Prostate gland (tissue), 2 donors: ENCODE measurements around the gene HAO2. TPM values are rescaled to one million over a fixed set of nuclear protein-coding genes. Genes with fewer than 3 reads are reported as not detected.

ENCODE experiments used
- DNase-seq: peaks from one replicate; pipeline ENCODE4 v3.0.0-alpha.2; 2019; ENCODE audit warnings: low spot score
- H3K27ac ChIP-seq, 2 donors: fragments of 200-600 bp; sonication (generic); 2 replicates each; pipeline ENCODE4 v1.5.1; 2017 to 2019
- H3K27me3 ChIP-seq: fragments of 200-600 bp; sonication (generic); replicated peaks from 2 replicates; pipeline ENCODE4 v1.5.1; 2019; ENCODE audit not compliant: insufficient read depth
- H3K36me3 ChIP-seq, 2 donors: fragments of 200-600 bp; sonication (generic); 1 replicate in 1 of 2; 2 replicates in 1 of 2; pipeline versions ENCODE4 v1.5.1 to v1.8.1; 2017 to 2019
- H3K4me1 ChIP-seq: fragments of 200-600 bp; sonication (generic); replicated peaks from 2 replicates; pipeline ENCODE4 v1.5.1; 2019
- H3K4me3 ChIP-seq, 2 donors: fragments of 200-600 bp; sonication (generic); 2 replicates each; pipeline ENCODE4 v1.5.1; 2017 to 2019
- H3K9me3 ChIP-seq: fragments of 200-600 bp; sonication (generic); 2 replicates; pipeline ENCODE4 v1.5.1; 2017
- CTCF ChIP-seq, 4 experiments: fragments of 200-600 bp in 2 of 4; fragments of 450-650 bp in 2 of 4; sonication (generic) in 2 of 4; IDR thresholded peaks; 1 replicate in 3 of 4; 2 replicates in 1 of 4; pipeline ENCODE4 v1.5.1; 2016 to 2019; ENCODE audit warnings: antibody characterized with exemption in 4 of 4, mild to moderate bottlenecking in 2 of 4, moderate library complexity in 2 of 4
- POLR2A ChIP-seq: fragments of 450-650 bp; IDR thresholded peaks from one replicate; pipeline ENCODE4 v1.6.1; 2016; ENCODE audit warnings: antibody characterized with exemption, mild to moderate bottlenecking
- POLR2AphosphoS5 ChIP-seq: sonication (generic); formaldehyde crosslinking; IDR thresholded peaks from one replicate; pipeline ENCODE4 v1.6.1; 2017; ENCODE audit warnings: antibody characterized with exemption
- WGBS: methylation state at CpG from one replicate; pipeline ENCODE4 v1.1.5; 2018; 5-methylcytosine and 5-hydroxymethylcytosine counted together
- intact Hi-C: fragments of 100-400 bp; cut with DNase I; formaldehyde crosslinking; loops from one replicate; pipeline ENCODE4 v1.14.2; 2022
- total RNA-seq, 2 donors: library from RNA; depleted of rRNA; stranded (reverse); fragments of >200 nt; gene quantifications; one replicate each; pipeline ENCODE4 v1.1.0, GENCODE V29; 2016

The HAO2 gene
- total RNA-seq, 2 donors from 2014 or later = not detected

GRCh38 chr1:119387858-119388257, 19.3 kb downstream of the HAO2 start:
- intact Hi-C loops = no loop called here
- 44% methylated on average over 3 of the region's 3 CpGs for WGBS
- Histone ChIP-seq H3K4me3 (no peak overlapping the region), H3K9me3 (no peaks in the 10 kb centered on the region), H3K27ac (no peak overlapping the region), H3K4me1 (no peaks in the 10 kb centered on the region), H3K27me3 (no peaks in the 10 kb centered on the region), H3K36me3 (no peaks in the 10 kb centered on the region)
- no peak for DNase-seq
- no peak for TF ChIP-seq POLR2A
- TF ChIP-seq POLR2AphosphoS5 = no peak
- TF ChIP-seq CTCF (IDR thresholded peaks at IDR 0.05) = no peak

- Histone ChIP-seq H3K27ac (no peak overlapping the region), H3K27me3 (no peaks in the 10 kb centered on the region), H3K36me3 (no peaks in the 10 kb centered on the region), H3K4me3 (no peak overlapping the region), H3K9me3 (no peaks in the 10 kb centered on the region), H3K4me1 (no peaks in the 10 kb centered on the region)
- intact Hi-C loops = no loop called here
- no peak for TF ChIP-seq POLR2A
- TF ChIP-seq POLR2AphosphoS5 = no peak
- TF ChIP-seq CTCF (IDR thresholded peaks at IDR 0.05) = no peak
- DNase-seq = no peak
- 31% methylated on average over 1 of the region's 1 CpG for WGBS
These were observed 19.9 kb downstream of the HAO2 start for GRCh38 chr1:119388450-119388849.

GRCh38 chr1:119390526-119390925, 21.9 kb downstream of the HAO2 start:
- Histone ChIP-seq H3K36me3 (no peaks in the 10 kb centered on the region), H3K4me1 (no peaks in the 10 kb centered on the region), H3K4me3 (no peak overlapping the region), H3K9me3 (no peaks in the 10 kb centered on the region), H3K27ac (no peak overlapping the region), H3K27me3 (no peaks in the 10 kb centered on the region)
- no peak for DNase-seq
- TF ChIP-seq CTCF (IDR thresholded peaks at IDR 0.05) (no peak), POLR2A (no peak), POLR2AphosphoS5 (no peak)
- intact Hi-C loops = no loop called here

DNA sequence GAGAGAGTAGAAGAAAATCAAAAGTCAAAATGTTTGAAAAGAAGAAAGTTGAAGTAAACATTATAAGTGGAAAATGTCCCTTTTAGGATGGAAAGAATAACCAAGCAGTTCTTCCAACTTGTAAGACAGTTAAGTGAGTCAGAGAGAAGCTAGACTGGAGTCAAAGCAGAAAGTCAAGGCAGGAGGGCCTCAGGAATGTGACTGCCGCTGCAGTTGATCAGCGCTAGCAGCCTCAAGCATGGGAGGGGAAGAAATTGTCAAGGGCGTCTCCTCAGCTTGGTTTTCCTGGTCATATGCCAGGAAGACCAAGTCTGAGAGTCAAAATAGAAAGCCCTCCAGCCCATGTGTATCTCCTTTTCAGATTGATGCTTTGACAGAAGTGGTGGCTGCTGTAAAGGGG, 23.2 kb downstream of the HAO2 start:
- Histone ChIP-seq H3K4me1 (no peaks in the 10 kb centered on the region), H3K36me3 (no peaks in the 10 kb centered on the region), H3K9me3 (no peaks in the 10 kb centered on the region), H3K27ac (no peak overlapping the region), H3K4me3 (no peak overlapping the region), H3K27me3 (no peaks in the 10 kb centered on the region)
- TF ChIP-seq POLR2AphosphoS5 = no peak
- no peak for TF ChIP-seq POLR2A
- TF ChIP-seq CTCF (IDR thresholded peaks at IDR 0.05) = no peak
- no peak for DNase-seq
- WGBS = 92% methylated on average over 3 of the region's 3 CpGs
- intact Hi-C loops = no loop called here

DNA sequence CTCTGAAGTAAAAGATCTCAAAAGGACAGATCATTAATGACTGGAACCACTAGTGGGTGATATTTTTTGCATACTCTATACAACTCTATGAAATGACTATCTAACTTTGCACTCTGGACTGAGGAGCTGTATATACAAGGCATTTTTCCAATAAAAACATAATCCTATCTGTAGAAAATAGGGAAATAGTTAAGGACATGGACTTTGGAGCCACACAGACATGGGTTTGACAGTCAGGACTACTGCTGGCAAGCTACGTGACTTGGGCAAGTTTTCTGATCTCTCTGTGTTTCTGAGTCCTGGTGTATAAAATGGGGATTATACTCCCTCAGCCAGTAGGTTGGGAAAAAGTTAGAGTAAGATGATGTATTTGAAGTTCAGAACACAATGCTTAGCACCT, 25.5 kb downstream of the HAO2 start:
- DNase-seq = no peak
- 93% methylated on average over 1 of the region's 1 CpG for WGBS
- H3K4me1 ChIP-seq = no peaks in the 10 kb centered on the region
- H3K27me3 ChIP-seq = no peaks in the 10 kb centered on the region
- H3K36me3 ChIP-seq = no peaks in the 10 kb centered on the region
- no peaks in the 10 kb centered on the region for H3K9me3 ChIP-seq
- intact Hi-C loops = no loop called here
- TF ChIP-seq POLR2AphosphoS5 (no peak), POLR2A (no peak), CTCF (IDR thresholded peaks at IDR 0.05) (no peak)
- no peak overlapping the region for H3K27ac ChIP-seq
- H3K4me3 ChIP-seq = no peak overlapping the region
